Activated CD8-positive, alpha-beta memory T cell treated with anti-CD3 and anti-CD28 coated beads for 36 hours (primary cell): ENCODE measurements around the gene PPP2CA. TPM values are rescaled to one million over a fixed set of nuclear protein-coding genes. Genes with fewer than 3 reads are reported as not detected.

Experiments used
- total RNA-seq, 2 experiments: library from RNA; stranded (reverse); gene quantifications; one replicate each; pipeline ENCODE4 v1.2.3, GENCODE V29; 2021

Gene PPP2CA
- total RNA-seq, 2 experiments from 2014 or later, result 185 to 193 TPM

Other genes with a start within 250 kb of the PPP2CA start
- 100 to 1,000 TPM; 488 to 491 TPM for gene VDAC1, start 221.1 kb downstream of the PPP2CA start, total RNA-seq
- 10 to 100 TPM; 24.4 to 25.6 TPM for gene TCF7, start 111.4 kb downstream of the PPP2CA start, total RNA-seq
- 100 to 1,000 TPM; 245 to 268 TPM for gene SKP1, start 49.1 kb downstream of the PPP2CA start, total RNA-seq
- 1 to 10 TPM; 3.6 to 4.3 TPM for gene CDKL3, start 141.1 kb upstream of the PPP2CA start, total RNA-seq
- gene UBE2B, start 145.5 kb upstream of the PPP2CA start, total RNA-seq, result 100 to 1,000 TPM in 1 of 2 experiments, 10 to 100 TPM in 1; 98.2 to 102 TPM
- 10 to 100 TPM; 42.3 to 44.7 TPM for gene CDKN2AIPNL, start 185.8 kb upstream of the PPP2CA start, total RNA-seq